Liver (tissue), 9 donors: ENCODE measurements around the gene SFT2D2. TPM values are rescaled to one million over a fixed set of nuclear protein-coding genes. Genes with fewer than 3 reads are reported as not detected.

Source experiments
- DNase-seq: peaks from one replicate; pipeline ENCODE4 v3.0.0-alpha.2; 2017; ENCODE audit warnings: low spot score
- H3K27ac ChIP-seq, 2 donors: one replicate each; pipeline ENCODE4 v1.7.0; 2013; ENCODE audit warnings: inconsistent platforms in 2 of 2, low read length in 2 of 2, control low read depth in 1 of 2, low read depth in 1 of 2, mild to moderate bottlenecking in 1 of 2
- H3K27me3 ChIP-seq, 4 donors: one replicate each; pipeline versions ENCODE4 v1.6.1 to v1.7.0; 2013; ENCODE audit warnings: low read length in 3 of 4, inconsistent platforms in 1 of 4, mild to moderate bottlenecking in 1 of 4, moderate library complexity in 1 of 4; ENCODE audit not compliant: control insufficient read depth in 4 of 4, insufficient read depth in 4 of 4
- H3K36me3 ChIP-seq, 4 donors: one replicate each; pipeline versions ENCODE4 v1.6.1 to v1.7.0; 2013; ENCODE audit warnings: low read length in 3 of 4, mild to moderate bottlenecking in 3 of 4, low read depth in 1 of 4, moderate library complexity in 1 of 4; ENCODE audit not compliant: control insufficient read depth in 4 of 4, insufficient read depth in 3 of 4
- H3K4me1 ChIP-seq, 4 donors: one replicate each; pipeline versions ENCODE4 v1.6.1 to v1.7.0; 2013; ENCODE audit warnings: low read length in 3 of 4, mild to moderate bottlenecking in 3 of 4, moderate library complexity in 1 of 4; ENCODE audit not compliant: control insufficient read depth in 4 of 4, insufficient read depth in 4 of 4
- H3K4me3 ChIP-seq, 3 donors: one replicate each; pipeline versions ENCODE4 v1.6.1 to v1.7.0; 2013; ENCODE audit warnings: low read length in 3 of 3, control low read depth in 1 of 3, low read depth in 1 of 3, mild to moderate bottlenecking in 1 of 3
- H3K9ac ChIP-seq, 2 donors: one replicate each; pipeline ENCODE4 v1.7.0; 2013; ENCODE audit warnings: low read length in 2 of 2, mild to moderate bottlenecking in 2 of 2, moderate library complexity in 2 of 2, control low read depth in 1 of 2, low read depth in 1 of 2
- H3K9me3 ChIP-seq, 4 donors: one replicate each; pipeline versions ENCODE4 v1.6.1 to v1.7.0; 2013; ENCODE audit warnings: low read length in 3 of 4; ENCODE audit not compliant: control insufficient read depth in 4 of 4
- CTCF ChIP-seq: fragments of 150-350 bp; IDR thresholded peaks from 2 replicates; pipeline ENCODE4 v1.5.1; 2017; ENCODE audit warnings: improper control_type of control experiment, low read depth, low read length; ENCODE audit not compliant: missing input control
- EGR1 ChIP-seq, 2 donors: IDR thresholded peaks; 2 replicates each; pipeline ENCODE4 v1.6.1; 2016 to 2018; ENCODE audit warnings: antibody characterized with exemption in 2 of 2, low read depth in 2 of 2
- FOXA1 ChIP-seq: IDR thresholded peaks from 2 replicates; pipeline ENCODE4 v1.6.1; 2016; ENCODE audit warnings: antibody characterized with exemption
- FOXA2 ChIP-seq: IDR thresholded peaks from 2 replicates; pipeline ENCODE4 v1.6.1; 2016; ENCODE audit warnings: antibody characterized with exemption
- HNF4A ChIP-seq, 2 donors: conservative IDR thresholded peaks; 2 replicates each; pipeline ENCODE4 v1.6.1; 2016; ENCODE audit warnings: antibody characterized with exemption in 2 of 2, mild to moderate bottlenecking in 2 of 2
- HNF4G ChIP-seq: IDR thresholded peaks from 2 replicates; pipeline ENCODE4 v1.6.1; 2016; ENCODE audit warnings: antibody characterized with exemption
- JUND ChIP-seq, 2 donors: IDR thresholded peaks; 2 replicates each; pipeline ENCODE4 v1.6.1; 2016; ENCODE audit warnings: antibody characterized with exemption in 2 of 2
- NR2F2 ChIP-seq: IDR thresholded peaks from 2 replicates; pipeline ENCODE4 v1.6.1; 2016; ENCODE audit warnings: antibody characterized with exemption
- RAD21 ChIP-seq, 2 donors: IDR thresholded peaks; 2 replicates each; pipeline ENCODE4 v1.6.1; 2016; ENCODE audit warnings: antibody characterized with exemption in 2 of 2, mild to moderate bottlenecking in 2 of 2
- REST ChIP-seq: IDR thresholded peaks from 2 replicates; pipeline ENCODE4 v1.6.1; 2016; ENCODE audit warnings: antibody characterized with exemption, mild to moderate bottlenecking
- RXRA ChIP-seq, 2 donors: IDR thresholded peaks; 2 replicates each; pipeline ENCODE4 v1.6.1; 2017 to 2018; ENCODE audit warnings: antibody characterized with exemption in 2 of 2, mild to moderate bottlenecking in 1 of 2
- SP1 ChIP-seq: IDR thresholded peaks from 2 replicates; pipeline ENCODE4 v1.6.1; 2018; ENCODE audit warnings: antibody characterized with exemption, mild to moderate bottlenecking
- TAF1 ChIP-seq: conservative IDR thresholded peaks from 2 replicates; pipeline ENCODE4 v1.6.1; 2016; ENCODE audit warnings: antibody characterized with exemption, mild to moderate bottlenecking
- YY1 ChIP-seq: IDR thresholded peaks from 2 replicates; pipeline ENCODE4 v1.6.1; 2016; ENCODE audit warnings: antibody characterized with exemption, mild to moderate bottlenecking
- WGBS: extraction: QIAGEN DNeasy Blood & Tissue Kit; methylation state at CpG from one replicate; pipeline ENCODE4 v1.1.7; 2013; 5-methylcytosine and 5-hydroxymethylcytosine counted together
- polyA plus RNA-seq, 2 donors: library from polyadenylated mRNA; stranded (reverse) in 1 of 2; unstranded in 1 of 2; fragments of 200-250 nt in 1 of 2; fragments of >200 nt in 1 of 2; fragmentation: Nextera tagmentation in 1 of 2; extraction: Ambion mirVana in 1 of 2; gene quantifications; one replicate each; pipeline versions ENCODE4 v1.2.1 to v1.2.3, GENCODE V29; 2013 to 2015
- total RNA-seq, 2 donors: library from RNA; depleted of rRNA; stranded (reverse); fragments of >200 nt; gene quantifications; one replicate each; pipeline ENCODE4 v1.2.3, GENCODE V29; 2014
- TF ChIP-seq, protein P1 (sequence below): IDR thresholded peaks from 2 replicates; pipeline ENCODE4 v1.6.1; 2016; ENCODE audit warnings: antibody characterized with exemption
- TF ChIP-seq, protein P2 (sequence below): IDR thresholded peaks from 2 replicates; pipeline ENCODE4 v1.6.1; 2016; ENCODE audit warnings: antibody characterized with exemption
- donor health status: healthy.
- donor health status: healthy.
- donor health status: healthy.
- donor health status: healthy.
- donor health status: healthy.

SFT2D2 gene
- total and polyA plus RNA-seq, 4 donors, result 3.8 to 34.6 (median 25.4) TPM

GRCh38 chr1:168210312-168210711, 15.5 kb upstream of the SFT2D2 start:
- Histone ChIP-seq H3K9ac (no peak overlapping the region), H3K4me1 (no peaks in the 10 kb centered on the region), H3K27ac (no peak overlapping the region), H3K4me3 (no peak overlapping the region), H3K27me3 (no peaks in the 10 kb centered on the region), H3K36me3 (no peaks in the 10 kb centered on the region), H3K9me3 (peaks cover 0 to 4% (median 0%) of the 10 kb centered on the region in 4 donors)
- no peak for TF ChIP-seq NR2F2
- no peak for TF ChIP-seq JUND (IDR thresholded peaks at IDR 0.05)
- TF ChIP-seq TAF1, result no peak
- TF ChIP-seq HNF4A (conservative IDR thresholded peaks at IDR 0.05), result no peak
- TF ChIP-seq EGR1 (IDR thresholded peaks at IDR 0.05; ENCODE audit: low read depth in 2 of 2), result no peak
- no peak for TF ChIP-seq SP1
- no peak for TF ChIP-seq HNF4G
- no peak for TF ChIP-seq REST
- TF ChIP-seq, protein P1, sequence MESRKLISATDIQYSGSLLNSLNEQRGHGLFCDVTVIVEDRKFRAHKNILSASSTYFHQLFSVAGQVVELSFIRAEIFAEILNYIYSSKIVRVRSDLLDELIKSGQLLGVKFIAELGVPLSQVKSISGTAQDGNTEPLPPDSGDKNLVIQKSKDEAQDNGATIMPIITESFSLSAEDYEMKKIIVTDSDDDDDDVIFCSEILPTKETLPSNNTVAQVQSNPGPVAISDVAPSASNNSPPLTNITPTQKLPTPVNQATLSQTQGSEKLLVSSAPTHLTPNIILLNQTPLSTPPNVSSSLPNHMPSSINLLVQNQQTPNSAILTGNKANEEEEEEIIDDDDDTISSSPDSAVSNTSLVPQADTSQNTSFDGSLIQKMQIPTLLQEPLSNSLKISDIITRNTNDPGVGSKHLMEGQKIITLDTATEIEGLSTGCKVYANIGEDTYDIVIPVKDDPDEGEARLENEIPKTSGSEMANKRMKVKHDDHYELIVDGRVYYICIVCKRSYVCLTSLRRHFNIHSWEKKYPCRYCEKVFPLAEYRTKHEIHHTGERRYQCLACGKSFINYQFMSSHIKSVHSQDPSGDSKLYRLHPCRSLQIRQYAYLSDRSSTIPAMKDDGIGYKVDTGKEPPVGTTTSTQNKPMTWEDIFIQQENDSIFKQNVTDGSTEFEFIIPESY, result no peak
- no peak for TF ChIP-seq FOXA2
- TF ChIP-seq RAD21 (IDR thresholded peaks at IDR 0.05), result no peak
- no peak for TF ChIP-seq CTCF
- TF ChIP-seq, protein P2, sequence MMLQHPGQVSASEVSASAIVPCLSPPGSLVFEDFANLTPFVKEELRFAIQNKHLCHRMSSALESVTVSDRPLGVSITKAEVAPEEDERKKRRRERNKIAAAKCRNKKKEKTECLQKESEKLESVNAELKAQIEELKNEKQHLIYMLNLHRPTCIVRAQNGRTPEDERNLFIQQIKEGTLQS, result no peak
- TF ChIP-seq RXRA (IDR thresholded peaks at IDR 0.05), result no peak
- no peak for TF ChIP-seq FOXA1
- no peak for DNase-seq
- WGBS, result 85% methylated on average over 3 of the region's 3 CpGs

DNA sequence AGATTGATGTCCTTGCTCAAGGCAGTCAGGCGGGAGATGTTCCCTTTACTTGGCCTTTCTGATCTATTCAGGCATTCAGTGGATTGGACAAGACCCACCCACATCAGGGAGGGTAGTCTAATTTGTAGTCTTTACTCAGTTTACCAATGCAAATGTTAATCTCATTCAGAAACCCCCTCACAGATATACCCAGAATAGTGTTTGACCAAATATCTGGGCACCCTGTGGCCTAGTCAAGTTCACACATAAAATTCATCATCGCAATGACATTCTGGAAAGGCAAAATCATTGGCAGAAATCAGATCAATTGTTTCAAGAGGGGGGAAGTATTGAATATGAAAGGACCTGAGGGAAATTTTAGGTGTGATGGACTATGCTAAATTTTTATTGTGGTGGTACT, 12.5 kb upstream of the SFT2D2 start:
- DNase-seq, result no peak
- Histone ChIP-seq H3K36me3 (no peaks in the 10 kb centered on the region), H3K27ac (no peak overlapping the region), H3K9ac (no peak overlapping the region), H3K9me3 (peaks cover 0 to 4% (median 0%) of the 10 kb centered on the region in 4 donors), H3K4me3 (no peak overlapping the region), H3K4me1 (no peaks in the 10 kb centered on the region), H3K27me3 (no peaks in the 10 kb centered on the region)
- TF ChIP-seq YY1, result no peak
- TF ChIP-seq FOXA1, result no peak
- TF ChIP-seq REST, result no peak
- TF ChIP-seq TAF1, result no peak
- WGBS, result 97% methylated on average over 2 of the region's 2 CpGs
